ENCODE measurements around the gene CD320. TPM values are rescaled to one million over a fixed set of nuclear protein-coding genes. Genes with fewer than 3 reads are reported as not detected.
"Not testable (repeated sequence)": the region's sequence is repeated elsewhere in the genome, so short reads cannot be mapped to it uniquely, and the experiment has no call there.

The CD320 gene
- total and polyA plus RNA-seq, 4 donors, result 19.1 to 55.6 (median 46.2) TPM

- H3K36me3 ChIP-seq (ENCODE audit: control insufficient read depth in 4 of 4, insufficient read depth in 4 of 4, low read length in 4 of 4), result no peaks in the 10 kb centered on the region
- no peak overlapping the region for H3K27ac ChIP-seq (ENCODE audit: low read depth in 1 of 2, low read length in 1 of 2)
- DNase-seq (no peak), ATAC-seq (ENCODE audit: insufficient read depth, low FRiP score) (no peak)
- no peak for TF ChIP-seq CTCF (IDR thresholded peaks at IDR 0.05; ENCODE audit: control extremely low read depth, extremely low read depth)
- H3K27me3 ChIP-seq (ENCODE audit: control insufficient read depth in 3 of 3, insufficient read depth in 3 of 3, low read length in 2 of 3), result no peaks in the 10 kb centered on the region
- H3K4me3 ChIP-seq, result peak overlapping the region; percentile 3
- 87 to 91% methylated on average over 3 of the region's 3 CpGs for WGBS, 2 donors
- H3K4me1 ChIP-seq (ENCODE audit: control insufficient read depth in 5 of 5, insufficient read depth in 5 of 5, low read length in 5 of 5), result peaks cover 0 to 3% (median 0%) of the 10 kb centered on the region in 5 donors
- no peak overlapping the region for H3K9ac ChIP-seq (ENCODE audit: insufficient read depth in 1 of 2, low read length in 2 of 2)
- no peaks in the 10 kb centered on the region for H3K9me3 ChIP-seq (ENCODE audit: control insufficient read depth in 4 of 4, insufficient read depth in 3 of 4, low read length in 3 of 4)
These were observed 38.4 kb downstream of the CD320 start for GRCh38 chr19:8269724-8270123.

DNA sequence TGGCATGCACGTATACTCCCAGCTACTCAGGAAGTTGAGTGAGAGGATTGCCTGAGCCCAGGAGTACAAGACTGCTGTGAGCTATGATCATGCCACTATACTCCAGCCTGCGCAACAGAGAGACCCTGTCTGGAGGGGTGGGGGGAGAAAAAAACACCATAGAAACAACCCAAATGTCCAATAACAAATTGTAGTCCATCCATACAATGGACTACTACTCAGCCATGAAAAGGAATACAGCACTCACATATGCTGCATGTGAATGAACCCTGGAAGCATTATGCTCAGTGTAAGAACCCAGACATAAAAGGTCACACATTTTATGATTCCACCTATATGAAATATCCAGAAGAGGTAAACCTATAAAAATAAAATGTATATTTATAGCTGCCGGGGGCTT is 42.3 kb downstream of the CD320 start:
- no peaks in the 10 kb centered on the region for H3K9me3 ChIP-seq (ENCODE audit: control insufficient read depth in 4 of 4, insufficient read depth in 3 of 4, low read length in 3 of 4)
- H3K27ac ChIP-seq (ENCODE audit: low read depth in 1 of 2, low read length in 1 of 2), result no peak overlapping the region
- H3K4me1 ChIP-seq (ENCODE audit: control insufficient read depth in 5 of 5, insufficient read depth in 5 of 5, low read length in 5 of 5), result peaks cover 0 to 3% (median 0%) of the 10 kb centered on the region in 5 donors
- no peak for TF ChIP-seq CTCF (IDR thresholded peaks at IDR 0.05; ENCODE audit: control extremely low read depth, extremely low read depth)
- H3K9ac ChIP-seq (ENCODE audit: insufficient read depth in 1 of 2, low read length in 2 of 2), result no peak overlapping the region
- H3K4me3 ChIP-seq, result no peak overlapping the region
- DNase-seq (no peak), ATAC-seq (ENCODE audit: insufficient read depth, low FRiP score) (no peak)
- peaks cover 0 to 5% (median 2%) of the 10 kb centered on the region in 4 donors for H3K36me3 ChIP-seq (ENCODE audit: control insufficient read depth in 4 of 4, insufficient read depth in 4 of 4, low read length in 4 of 4)
- WGBS, 2 donors, result 74 to 81% methylated on average over 3 of the region's 3 CpGs
- H3K27me3 ChIP-seq (ENCODE audit: control insufficient read depth in 3 of 3, insufficient read depth in 3 of 3, low read length in 2 of 3), result no peaks in the 10 kb centered on the region

DNA sequence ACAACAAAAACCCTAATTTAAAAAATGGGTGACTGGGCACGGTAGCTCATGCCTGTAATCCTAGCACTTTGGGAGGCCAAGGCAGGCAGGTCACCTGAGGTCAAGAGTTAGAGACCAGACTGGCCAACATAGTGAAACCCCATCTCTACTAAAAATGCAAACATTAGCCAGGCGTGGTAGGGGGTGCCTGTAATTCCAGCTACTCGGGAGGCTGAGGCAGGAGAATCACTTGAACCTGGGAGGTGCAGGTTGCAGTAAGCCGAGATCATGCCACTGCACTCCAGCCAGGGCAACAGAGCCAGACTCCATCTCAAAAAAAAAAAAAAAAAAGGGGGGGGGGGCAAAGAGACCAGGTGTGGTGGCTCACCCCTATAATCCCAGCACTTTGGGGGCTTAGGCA is 43.9 kb downstream of the CD320 start:
- not testable (repeated sequence) for H3K9ac ChIP-seq (ENCODE audit: insufficient read depth in 1 of 2, low read length in 2 of 2); H3K36me3 ChIP-seq (ENCODE audit: control insufficient read depth in 4 of 4, insufficient read depth in 4 of 4, low read length in 4 of 4); H3K27ac ChIP-seq (ENCODE audit: low read depth in 1 of 2, low read length in 1 of 2); H3K4me3 ChIP-seq; DNase-seq; H3K9me3 ChIP-seq (ENCODE audit: control insufficient read depth in 4 of 4, insufficient read depth in 3 of 4, low read length in 3 of 4); H3K4me1 ChIP-seq (ENCODE audit: control insufficient read depth in 5 of 5, insufficient read depth in 5 of 5, low read length in 5 of 5); ATAC-seq (ENCODE audit: insufficient read depth, low FRiP score); H3K27me3 ChIP-seq (ENCODE audit: control insufficient read depth in 3 of 3, insufficient read depth in 3 of 3, low read length in 2 of 3)
- 74 to 92% methylated on average over 4 of the region's 4 CpGs for WGBS, 2 donors

DNA sequence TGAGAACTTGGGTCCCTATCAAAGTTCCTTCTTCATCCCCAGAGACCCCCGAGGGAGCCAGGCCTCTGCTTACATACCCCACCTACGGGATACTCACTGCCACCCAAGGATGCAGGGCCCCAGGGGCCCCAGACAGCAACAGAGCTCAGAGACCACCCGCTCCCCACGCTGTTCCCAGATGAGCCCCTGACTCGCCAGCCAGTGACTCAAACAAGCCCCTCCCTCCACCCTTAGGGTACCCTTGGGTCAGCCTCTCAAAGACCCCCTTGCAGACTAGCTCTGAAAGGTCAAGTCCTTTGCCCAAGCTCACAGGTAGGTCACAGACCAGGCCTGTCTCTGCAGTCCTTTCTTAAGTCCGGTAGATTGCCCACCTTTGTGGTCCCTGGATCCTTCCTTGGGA is 45.7 kb downstream of the CD320 start:
- Histone ChIP-seq H3K4me1 (ENCODE audit: control insufficient read depth in 5 of 5, insufficient read depth in 5 of 5, low read length in 5 of 5) (no peaks in the 10 kb centered on the region), H3K9me3 (ENCODE audit: control insufficient read depth in 4 of 4, insufficient read depth in 3 of 4, low read length in 3 of 4) (no peaks in the 10 kb centered on the region), H3K9ac (ENCODE audit: insufficient read depth in 1 of 2, low read length in 2 of 2) (no peak overlapping the region), H3K27me3 (ENCODE audit: control insufficient read depth in 3 of 3, insufficient read depth in 3 of 3, low read length in 2 of 3) (no peaks in the 10 kb centered on the region), H3K27ac (ENCODE audit: low read depth in 1 of 2, low read length in 1 of 2) (no peak overlapping the region), H3K36me3 (ENCODE audit: control insufficient read depth in 4 of 4, insufficient read depth in 4 of 4, low read length in 4 of 4) (peaks cover 0 to 13% (median 4%) of the 10 kb centered on the region in 4 donors), H3K4me3 (no peak overlapping the region)
- WGBS, 2 donors, result 96% methylated on average over 6 of the region's 6 CpGs
- DNase-seq (no peak), ATAC-seq (ENCODE audit: insufficient read depth, low FRiP score) (no peak)
- TF ChIP-seq CTCF (IDR thresholded peaks at IDR 0.05; ENCODE audit: control extremely low read depth, extremely low read depth), result no peak
